HG02588 (cell line): Measurements from ENCODE around the gene RTP5.
"Not testable (repeated sequence)": the region's sequence is repeated elsewhere in the genome, so short reads cannot be mapped to it uniquely, and the experiment has no call there.

Source experiments
- ATAC-seq: cut with Tn5 transposase; IDR thresholded peaks from one replicate; pipeline ENCODE4 v1.9.1; 2021; ENCODE audit warnings: mild to moderate bottlenecking, moderate library complexity; ENCODE audit not compliant: unreplicated experiment

The RTP5 gene

GRCh38 chr2:241921631-241922030, 52.1 kb downstream of the RTP5 start:
- ATAC-seq = not testable (repeated sequence)

- ATAC-seq = no peak
These were observed 52.9 kb downstream of the RTP5 start for GRCh38 chr2:241922411-241922810.

- ATAC-seq = not testable (repeated sequence)
These were observed 53.5 kb downstream of the RTP5 start for GRCh38 chr2:241922816-241923601.
